HL-60 (cell line): Measurements from ENCODE around the gene MORF4L1.

ENCODE experiments used
- DNase-seq, 2 experiments: peaks; one replicate each; pipeline ENCODE4 v3.0.0-alpha.2; 2010 to 2020; ENCODE audit warnings: low read depth in 1 of 2, low spot score in 1 of 2
- H3K27ac ChIP-seq: fragments of 250-450 bp; sonication (Bioruptor Pico); replicated peaks from 2 replicates; pipeline ENCODE4 v1.5.1; 2020; ENCODE audit warnings: mild to moderate bottlenecking, moderate library complexity
- H3K27me3 ChIP-seq: fragments of 250-450 bp; sonication (Bioruptor Pico); 2 replicates; pipeline ENCODE4 v1.5.1; 2021; ENCODE audit warnings: mild to moderate bottlenecking, moderate library complexity; ENCODE audit not compliant: insufficient read depth, poor library complexity, severe bottlenecking
- H3K4me3 ChIP-seq: replicated peaks from 2 replicates; pipeline ENCODE4 v1.5.1; 2011; ENCODE audit warnings: mild to moderate bottlenecking, control low read depth, low read length; ENCODE audit not compliant: insufficient read depth
- GABPA ChIP-seq: IDR thresholded peaks from 2 replicates; pipeline ENCODE4 v1.6.1; 2012; ENCODE audit warnings: low read depth
- POLR2AphosphoS5 ChIP-seq: IDR thresholded peaks from 2 replicates; pipeline ENCODE4 v1.6.1; 2012; ENCODE audit warnings: low read depth
- SPI1 ChIP-seq: IDR thresholded peaks from 2 replicates; pipeline ENCODE4 v1.6.1; 2012; ENCODE audit warnings: low read depth, mild to moderate bottlenecking, borderline replicate concordance
- TF ChIP-seq, protein P1 (sequence below): IDR thresholded peaks from 2 replicates; pipeline ENCODE4 v1.6.1; 2012; ENCODE audit warnings: low read depth; ENCODE audit not compliant: insufficient replicate concordance
- TF ChIP-seq, protein P2 (sequence below): IDR thresholded peaks from one replicate; pipeline ENCODE4 v1.5.1; 2011; ENCODE audit warnings: low read length, control low read depth, inconsistent platforms; ENCODE audit not compliant: insufficient read depth

The MORF4L1 gene

DNA sequence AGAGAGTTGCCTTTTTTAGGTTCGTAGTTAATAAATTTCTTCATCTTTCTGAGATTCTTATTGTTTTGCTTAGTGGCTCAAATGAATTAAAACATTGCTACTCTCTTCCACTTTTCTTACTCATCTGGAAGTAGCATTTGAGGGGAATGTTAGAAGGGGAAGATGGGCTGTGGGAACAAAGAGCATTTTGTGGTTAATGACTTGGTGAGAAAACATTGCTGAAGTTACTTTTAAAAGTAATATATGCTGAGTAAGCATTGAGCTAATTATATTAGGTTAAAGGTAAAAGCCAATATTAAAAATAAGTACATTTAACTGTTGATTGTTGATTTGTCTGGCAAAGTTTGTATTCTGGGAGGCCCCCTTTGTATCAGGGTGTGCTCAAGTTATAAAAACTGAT is 5.7 kb downstream of the MORF4L1 start:
- no peak overlapping the region for H3K4me3 ChIP-seq
- DNase-seq = no peak
- H3K27ac ChIP-seq = no peak overlapping the region
- H3K27me3 ChIP-seq = no peaks in the 10 kb centered on the region
- no peak for TF ChIP-seq GABPA
- TF ChIP-seq, protein P1, sequence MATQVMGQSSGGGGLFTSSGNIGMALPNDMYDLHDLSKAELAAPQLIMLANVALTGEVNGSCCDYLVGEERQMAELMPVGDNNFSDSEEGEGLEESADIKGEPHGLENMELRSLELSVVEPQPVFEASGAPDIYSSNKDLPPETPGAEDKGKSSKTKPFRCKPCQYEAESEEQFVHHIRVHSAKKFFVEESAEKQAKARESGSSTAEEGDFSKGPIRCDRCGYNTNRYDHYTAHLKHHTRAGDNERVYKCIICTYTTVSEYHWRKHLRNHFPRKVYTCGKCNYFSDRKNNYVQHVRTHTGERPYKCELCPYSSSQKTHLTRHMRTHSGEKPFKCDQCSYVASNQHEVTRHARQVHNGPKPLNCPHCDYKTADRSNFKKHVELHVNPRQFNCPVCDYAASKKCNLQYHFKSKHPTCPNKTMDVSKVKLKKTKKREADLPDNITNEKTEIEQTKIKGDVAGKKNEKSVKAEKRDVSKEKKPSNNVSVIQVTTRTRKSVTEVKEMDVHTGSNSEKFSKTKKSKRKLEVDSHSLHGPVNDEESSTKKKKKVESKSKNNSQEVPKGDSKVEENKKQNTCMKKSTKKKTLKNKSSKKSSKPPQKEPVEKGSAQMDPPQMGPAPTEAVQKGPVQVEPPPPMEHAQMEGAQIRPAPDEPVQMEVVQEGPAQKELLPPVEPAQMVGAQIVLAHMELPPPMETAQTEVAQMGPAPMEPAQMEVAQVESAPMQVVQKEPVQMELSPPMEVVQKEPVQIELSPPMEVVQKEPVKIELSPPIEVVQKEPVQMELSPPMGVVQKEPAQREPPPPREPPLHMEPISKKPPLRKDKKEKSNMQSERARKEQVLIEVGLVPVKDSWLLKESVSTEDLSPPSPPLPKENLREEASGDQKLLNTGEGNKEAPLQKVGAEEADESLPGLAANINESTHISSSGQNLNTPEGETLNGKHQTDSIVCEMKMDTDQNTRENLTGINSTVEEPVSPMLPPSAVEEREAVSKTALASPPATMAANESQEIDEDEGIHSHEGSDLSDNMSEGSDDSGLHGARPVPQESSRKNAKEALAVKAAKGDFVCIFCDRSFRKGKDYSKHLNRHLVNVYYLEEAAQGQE = no peak
- TF ChIP-seq SPI1 = no peak
- TF ChIP-seq, protein P2, sequence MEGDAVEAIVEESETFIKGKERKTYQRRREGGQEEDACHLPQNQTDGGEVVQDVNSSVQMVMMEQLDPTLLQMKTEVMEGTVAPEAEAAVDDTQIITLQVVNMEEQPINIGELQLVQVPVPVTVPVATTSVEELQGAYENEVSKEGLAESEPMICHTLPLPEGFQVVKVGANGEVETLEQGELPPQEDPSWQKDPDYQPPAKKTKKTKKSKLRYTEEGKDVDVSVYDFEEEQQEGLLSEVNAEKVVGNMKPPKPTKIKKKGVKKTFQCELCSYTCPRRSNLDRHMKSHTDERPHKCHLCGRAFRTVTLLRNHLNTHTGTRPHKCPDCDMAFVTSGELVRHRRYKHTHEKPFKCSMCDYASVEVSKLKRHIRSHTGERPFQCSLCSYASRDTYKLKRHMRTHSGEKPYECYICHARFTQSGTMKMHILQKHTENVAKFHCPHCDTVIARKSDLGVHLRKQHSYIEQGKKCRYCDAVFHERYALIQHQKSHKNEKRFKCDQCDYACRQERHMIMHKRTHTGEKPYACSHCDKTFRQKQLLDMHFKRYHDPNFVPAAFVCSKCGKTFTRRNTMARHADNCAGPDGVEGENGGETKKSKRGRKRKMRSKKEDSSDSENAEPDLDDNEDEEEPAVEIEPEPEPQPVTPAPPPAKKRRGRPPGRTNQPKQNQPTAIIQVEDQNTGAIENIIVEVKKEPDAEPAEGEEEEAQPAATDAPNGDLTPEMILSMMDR = no peak
- no peak for TF ChIP-seq POLR2AphosphoS5

DNA sequence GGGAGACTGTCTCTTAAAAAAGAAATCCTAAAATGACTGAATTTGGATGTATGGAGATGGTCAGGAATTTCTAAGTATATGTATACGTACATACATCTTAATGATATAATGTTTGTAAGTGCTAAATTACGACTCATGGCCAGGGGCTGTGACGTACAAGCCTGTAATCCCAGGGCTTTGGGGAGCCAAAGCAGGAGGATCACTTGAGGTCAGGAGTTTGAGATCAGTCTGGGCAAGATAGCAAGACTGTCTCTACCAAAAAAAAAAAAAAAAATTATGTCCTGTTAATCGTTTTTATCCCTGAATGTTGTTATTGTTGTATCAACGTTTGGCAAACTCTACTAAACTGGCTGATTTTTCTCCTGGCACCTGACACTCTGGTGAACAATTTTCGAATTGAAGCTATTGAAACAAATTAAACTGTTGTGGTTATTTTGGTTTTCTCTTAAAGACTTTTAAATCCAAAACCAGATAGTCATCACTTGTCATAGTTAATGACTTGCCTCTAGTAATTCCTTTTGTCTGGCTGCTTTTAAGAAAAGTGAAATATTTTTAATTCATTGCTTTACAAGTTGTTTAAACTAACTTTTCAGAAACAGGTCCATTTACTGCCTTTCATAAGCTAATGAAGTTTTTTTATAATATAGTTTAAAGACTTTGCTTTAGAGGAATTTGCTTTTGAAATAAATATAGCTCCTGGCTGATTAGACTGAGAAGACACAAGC is 7.0 kb downstream of the MORF4L1 start:
- TF ChIP-seq SPI1 (no peak), POLR2AphosphoS5 (no peak), GABPA (no peak)
- TF ChIP-seq, protein P1 = no peak
- TF ChIP-seq, protein P2 = no peak
- Histone ChIP-seq H3K4me3 (no peak overlapping the region), H3K27me3 (no peaks in the 10 kb centered on the region), H3K27ac (0 out of 2 replicates have a peak overlapping the region, but pooled peaks have one; percentile 8)
- no peak for DNase-seq

DNA sequence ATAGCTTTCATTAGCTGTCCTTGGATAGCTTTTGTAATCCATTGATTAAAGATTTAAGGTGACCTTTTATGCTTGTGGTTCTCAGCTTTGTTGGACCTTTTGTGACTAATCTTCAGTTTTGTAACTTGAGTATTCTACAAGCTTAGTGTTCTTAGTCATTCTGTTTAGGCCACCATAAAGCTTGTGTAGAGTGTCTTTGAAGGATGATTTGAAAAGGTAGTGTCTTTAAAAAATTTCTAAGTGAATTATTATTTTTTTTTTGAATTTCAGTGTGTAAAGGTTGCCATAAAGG is 7.5 kb downstream of the MORF4L1 start:
- no peak for TF ChIP-seq POLR2AphosphoS5
- Histone ChIP-seq H3K27ac (0 out of 2 replicates have a peak overlapping the region, but pooled peaks have one; percentile 8), H3K27me3 (no peaks in the 10 kb centered on the region), H3K4me3 (no peak overlapping the region)
- DNase-seq = no peak

DNA sequence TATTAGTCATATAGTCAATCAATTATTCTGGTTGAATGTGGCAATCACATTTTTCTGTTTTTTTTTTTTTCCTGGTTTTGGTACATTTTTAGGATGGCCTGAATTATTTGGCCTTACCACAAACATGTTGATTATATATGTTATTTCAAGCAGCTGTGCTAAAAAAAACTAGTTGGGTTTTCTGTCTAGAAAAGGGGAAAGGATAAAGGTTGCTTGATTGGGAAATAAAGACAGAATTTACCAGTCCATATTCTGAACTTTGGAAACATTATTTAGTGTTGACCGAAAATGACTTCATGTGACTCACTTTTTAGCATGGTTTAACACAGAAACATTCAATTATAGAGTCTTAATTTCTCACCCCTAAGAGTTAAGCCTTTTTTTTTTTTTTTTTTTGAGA is 8.1 kb downstream of the MORF4L1 start:
- H3K4me3 ChIP-seq = no peak overlapping the region
- H3K27ac ChIP-seq = no peak overlapping the region
- DNase-seq = no peak
- H3K27me3 ChIP-seq = no peaks in the 10 kb centered on the region
- TF ChIP-seq, protein P2 = no peak
- TF ChIP-seq, protein P1 = no peak
- TF ChIP-seq POLR2AphosphoS5 (no peak), GABPA (no peak), SPI1 (no peak)
